ENCODE data around the gene TBXA2R.

TBXA2R gene

DNA sequence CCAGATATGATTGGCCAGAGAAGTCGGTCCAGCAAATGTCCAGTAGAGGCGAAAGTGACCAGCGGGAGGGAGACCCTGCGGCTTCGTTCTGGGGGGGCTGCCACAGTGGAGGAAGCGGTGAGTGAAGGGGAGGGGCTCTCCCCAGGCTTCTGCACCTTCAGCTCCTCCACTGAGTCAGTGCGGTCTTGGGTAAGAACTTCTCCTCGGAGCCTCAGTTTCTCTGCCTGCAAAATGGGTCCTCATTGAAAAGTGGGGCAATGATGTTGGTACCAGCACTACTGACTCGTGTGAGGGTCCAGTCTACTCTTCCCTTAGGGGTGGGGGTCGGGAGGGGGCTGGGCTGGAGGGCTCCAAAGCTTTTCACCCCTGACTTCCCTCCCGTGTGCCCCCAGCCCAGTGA, 17.2 kb downstream of the TBXA2R start:
- Histone ChIP-seq H3K36me3 (ENCODE audit: insufficient read depth, low read length) (no peaks in the 10 kb centered on the region), H3K4me3 (ENCODE audit: low read depth, low read length, poor library complexity, severe bottlenecking) (no peak overlapping the region), H3K4me2 (ENCODE audit: low read length) (no peak overlapping the region), H3K9me3 (ENCODE audit: low read length) (no peaks in the 10 kb centered on the region), H3K27ac (ENCODE audit: low read depth, low read length, poor library complexity, severe bottlenecking) (no peak overlapping the region), H3K79me2 (ENCODE audit: insufficient read depth, low read length) (no peaks in the 10 kb centered on the region), H3F3A (ENCODE audit: insufficient read depth, low read length) (no peaks in the 10 kb centered on the region), H3K27me3 (ENCODE audit: insufficient read depth, low read length) (no peaks in the 10 kb centered on the region; the same call in 1 of the 2 replicates), H3K9me2 (ENCODE audit: low read depth, low read length) (no peaks in the 10 kb centered on the region), H3K9ac (ENCODE audit: low read length) (no peak overlapping the region), H4K20me1 (ENCODE audit: insufficient read depth, low read length) (no peaks in the 10 kb centered on the region), H2AFZ (ENCODE audit: low read length) (no peak overlapping the region), H3K4me1 (ENCODE audit: insufficient read depth, low read length, severe bottlenecking) (no peaks in the 10 kb centered on the region)
- TF ChIP-seq CTCF (IDR thresholded peaks at IDR 0.05; ENCODE audit: low read length) (no peak), EZH2 (IDR thresholded peaks at IDR 0.05; ENCODE audit: borderline replicate concordance, low read length) (no peak)

DNA sequence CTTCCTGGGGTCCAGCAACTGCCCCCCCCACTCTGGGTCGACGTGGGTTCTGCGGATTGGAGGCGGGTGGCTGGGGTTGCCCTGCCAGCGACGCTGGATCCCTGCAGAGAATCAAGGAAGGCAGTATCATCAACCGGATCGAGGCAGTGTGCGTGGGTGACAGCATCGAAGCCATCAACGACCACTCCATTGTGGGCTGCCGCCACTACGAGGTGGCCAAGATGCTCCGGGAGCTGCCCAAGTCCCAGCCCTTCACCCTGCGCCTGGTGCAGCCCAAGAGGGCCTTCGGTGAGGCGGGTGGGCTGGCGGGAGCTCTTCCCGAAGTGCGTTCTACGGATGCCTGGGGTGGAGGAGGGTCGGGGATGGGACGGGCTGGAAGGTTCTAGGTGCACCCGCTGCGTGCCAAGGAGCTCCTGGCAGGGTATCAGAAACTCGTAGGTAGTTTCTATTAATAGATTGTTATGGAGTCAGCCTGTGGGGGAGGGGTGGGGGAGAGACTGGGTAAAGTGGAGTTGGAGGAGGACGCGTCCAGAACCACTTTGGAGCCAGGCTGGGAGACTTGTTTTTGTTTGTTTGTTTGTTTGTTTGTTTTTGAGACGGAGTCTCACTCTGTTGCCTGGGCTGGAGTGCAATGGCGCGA, 19.8 kb downstream of the TBXA2R start:
- Histone ChIP-seq H3K4me1 (ENCODE audit: insufficient read depth, low read length, severe bottlenecking) (no peaks in the 10 kb centered on the region), H3K9me3 (ENCODE audit: low read length) (no peaks in the 10 kb centered on the region), H3K36me3 (ENCODE audit: insufficient read depth, low read length) (no peaks in the 10 kb centered on the region), H2AFZ (ENCODE audit: low read length) (no peak overlapping the region), H3K27ac (ENCODE audit: low read depth, low read length, poor library complexity, severe bottlenecking) (no peak overlapping the region), H3K79me2 (ENCODE audit: insufficient read depth, low read length) (no peaks in the 10 kb centered on the region), H3K4me2 (ENCODE audit: low read length) (no peak overlapping the region), H3K9me2 (ENCODE audit: low read depth, low read length) (no peaks in the 10 kb centered on the region), H3K27me3 (ENCODE audit: insufficient read depth, low read length) (peaks cover 2% of the 10 kb centered on the region; the same call in 1 of the 2 replicates), H4K20me1 (ENCODE audit: insufficient read depth, low read length) (no peaks in the 10 kb centered on the region), H3K9ac (ENCODE audit: low read length) (no peak overlapping the region), H3K4me3 (ENCODE audit: low read depth, low read length, poor library complexity, severe bottlenecking) (no peak overlapping the region), H3F3A (ENCODE audit: insufficient read depth, low read length) (no peaks in the 10 kb centered on the region)
- TF ChIP-seq EZH2 (IDR thresholded peaks at IDR 0.05; ENCODE audit: borderline replicate concordance, low read length) (no peak), CTCF (IDR thresholded peaks at IDR 0.05; ENCODE audit: low read length) (no peak)

GRCh38 chr19:3586127-3586626, 20.5 kb downstream of the TBXA2R start:
- no peak overlapping the region for H3K9ac ChIP-seq (ENCODE audit: low read length)
- no peaks in the 10 kb centered on the region for H3K79me2 ChIP-seq (ENCODE audit: insufficient read depth, low read length)
- no peaks in the 10 kb centered on the region for H3F3A ChIP-seq (ENCODE audit: insufficient read depth, low read length)
- peaks cover 2% of the 10 kb centered on the region; the same call in 1 of the 2 replicates for H3K27me3 ChIP-seq (ENCODE audit: insufficient read depth, low read length)
- no peak overlapping the region for H3K4me3 ChIP-seq (ENCODE audit: low read depth, low read length, poor library complexity, severe bottlenecking)
- H4K20me1 ChIP-seq (ENCODE audit: insufficient read depth, low read length) = no peaks in the 10 kb centered on the region
- no peak overlapping the region for H3K4me2 ChIP-seq (ENCODE audit: low read length)
- H3K27ac ChIP-seq (ENCODE audit: low read depth, low read length, poor library complexity, severe bottlenecking) = no peak overlapping the region
- TF ChIP-seq CTCF (IDR thresholded peaks at IDR 0.05; ENCODE audit: low read length) (peak; percentile 59), EZH2 (IDR thresholded peaks at IDR 0.05; ENCODE audit: borderline replicate concordance, low read length) (no peak)
- no peaks in the 10 kb centered on the region for H3K36me3 ChIP-seq (ENCODE audit: insufficient read depth, low read length)
- H3K9me2 ChIP-seq (ENCODE audit: low read depth, low read length) = no peaks in the 10 kb centered on the region
- H2AFZ ChIP-seq (ENCODE audit: low read length) = no peak overlapping the region
- no peaks in the 10 kb centered on the region for H3K9me3 ChIP-seq (ENCODE audit: low read length)
- no peaks in the 10 kb centered on the region for H3K4me1 ChIP-seq (ENCODE audit: insufficient read depth, low read length, severe bottlenecking)

Measured in OCI-LY1 (cell line).